ENCODE results near the gene MRPL24.
"Not testable (repeated sequence)": the region's sequence is repeated elsewhere in the genome, so short reads cannot be mapped to it uniquely, and the experiment has no call there.

Gene MRPL24

DNA sequence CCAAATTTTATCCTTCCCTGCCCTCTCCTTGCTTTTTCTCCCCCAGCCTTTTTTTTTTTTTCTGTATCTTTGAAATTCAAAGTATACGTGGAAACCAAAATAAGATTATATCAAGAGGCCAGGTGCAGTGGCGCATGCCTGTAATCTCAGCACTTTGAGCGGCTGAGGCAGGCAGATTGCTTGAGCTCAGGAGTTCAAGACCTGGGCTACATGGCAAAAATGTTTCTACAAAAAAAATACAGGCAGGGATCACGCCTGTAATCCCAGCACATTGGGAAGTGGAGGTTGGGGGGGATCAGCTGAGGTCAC lies 19.9 kb upstream of the MRPL24 start:
- no peak for DNase-seq (ENCODE audit: low read depth)
- no peak overlapping the region for H3K4me3 ChIP-seq (ENCODE audit: low read depth, low read length)
- TF ChIP-seq, protein P1, sequence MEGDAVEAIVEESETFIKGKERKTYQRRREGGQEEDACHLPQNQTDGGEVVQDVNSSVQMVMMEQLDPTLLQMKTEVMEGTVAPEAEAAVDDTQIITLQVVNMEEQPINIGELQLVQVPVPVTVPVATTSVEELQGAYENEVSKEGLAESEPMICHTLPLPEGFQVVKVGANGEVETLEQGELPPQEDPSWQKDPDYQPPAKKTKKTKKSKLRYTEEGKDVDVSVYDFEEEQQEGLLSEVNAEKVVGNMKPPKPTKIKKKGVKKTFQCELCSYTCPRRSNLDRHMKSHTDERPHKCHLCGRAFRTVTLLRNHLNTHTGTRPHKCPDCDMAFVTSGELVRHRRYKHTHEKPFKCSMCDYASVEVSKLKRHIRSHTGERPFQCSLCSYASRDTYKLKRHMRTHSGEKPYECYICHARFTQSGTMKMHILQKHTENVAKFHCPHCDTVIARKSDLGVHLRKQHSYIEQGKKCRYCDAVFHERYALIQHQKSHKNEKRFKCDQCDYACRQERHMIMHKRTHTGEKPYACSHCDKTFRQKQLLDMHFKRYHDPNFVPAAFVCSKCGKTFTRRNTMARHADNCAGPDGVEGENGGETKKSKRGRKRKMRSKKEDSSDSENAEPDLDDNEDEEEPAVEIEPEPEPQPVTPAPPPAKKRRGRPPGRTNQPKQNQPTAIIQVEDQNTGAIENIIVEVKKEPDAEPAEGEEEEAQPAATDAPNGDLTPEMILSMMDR (IDR thresholded peaks at IDR 0.05; ENCODE audit: low read depth, low read length, missing control alignments), result no peak

DNA sequence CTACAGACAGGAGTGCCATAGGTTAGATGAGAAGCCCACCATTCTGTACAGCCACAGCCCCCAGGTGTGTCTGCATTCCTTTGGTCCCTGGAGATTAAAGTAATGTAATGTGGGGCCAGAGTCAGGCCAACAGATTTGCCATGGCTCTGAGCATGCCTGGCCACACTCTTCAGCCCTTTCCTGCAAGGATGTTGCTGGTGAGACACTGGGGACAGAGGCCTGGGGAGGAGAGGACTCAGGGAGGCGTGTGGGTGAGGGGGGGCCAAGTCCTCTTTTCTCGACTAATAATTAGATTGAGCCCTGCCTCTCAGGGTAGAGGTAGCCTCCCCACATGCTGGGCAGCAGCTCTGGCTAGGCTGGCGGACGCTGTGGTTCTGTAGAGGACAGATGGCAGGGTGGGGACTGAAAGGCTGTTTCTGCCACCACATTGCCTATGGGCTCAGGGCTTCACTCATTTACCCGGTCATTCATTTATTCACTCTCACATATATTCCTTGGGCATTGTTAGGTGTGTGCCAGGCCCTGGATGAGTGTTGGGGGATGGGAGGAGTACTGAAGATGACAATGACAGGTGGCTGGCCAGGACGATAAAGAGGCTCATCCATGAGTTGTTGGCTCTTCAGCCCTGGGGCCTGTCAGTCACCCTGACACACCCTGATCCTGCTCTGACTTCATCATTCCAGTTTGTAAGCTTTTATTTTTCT lies 19.4 kb upstream of the MRPL24 start:
- TF ChIP-seq, protein P1 (IDR thresholded peaks at IDR 0.05; ENCODE audit: low read depth, low read length, missing control alignments), result no peak
- H3K4me3 ChIP-seq (ENCODE audit: low read depth, low read length), result no peak overlapping the region
- DNase-seq (ENCODE audit: low read depth), result no peak

DNA sequence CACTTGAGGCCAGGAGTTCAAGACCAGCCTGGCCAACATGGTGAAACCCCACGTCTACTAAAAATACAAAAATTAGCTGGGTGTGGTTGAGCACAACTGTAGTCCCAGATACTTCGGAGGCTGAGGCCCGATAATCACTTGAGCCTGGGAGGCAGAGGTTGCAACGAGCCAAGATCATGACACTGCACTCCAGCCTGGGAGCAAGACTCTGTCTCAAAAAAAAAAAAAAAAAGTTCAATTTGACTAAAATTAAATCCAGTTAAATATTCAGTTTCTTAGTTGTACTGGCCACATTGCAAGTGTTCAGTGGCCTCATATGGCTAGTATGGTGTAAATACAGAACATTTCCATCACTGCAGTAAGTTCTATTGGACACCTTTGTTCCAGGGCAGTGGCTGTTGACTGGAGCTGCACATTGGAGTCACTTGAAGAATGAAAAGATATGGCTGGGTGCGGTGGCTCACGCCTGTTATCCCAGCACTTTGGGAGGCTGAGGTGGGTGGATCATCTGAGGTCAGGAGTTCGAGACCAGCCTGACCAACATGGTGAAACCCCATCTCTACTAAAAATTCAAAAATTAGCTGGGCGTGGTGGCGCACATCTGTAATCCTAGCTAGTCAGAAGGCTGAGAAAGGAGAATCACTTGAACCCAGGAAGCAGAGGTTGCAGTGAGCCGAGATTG lies 16.8 kb upstream of the MRPL24 start:
- DNase-seq (ENCODE audit: low read depth); H3K4me3 ChIP-seq (ENCODE audit: low read depth, low read length): not testable (repeated sequence)

DNA sequence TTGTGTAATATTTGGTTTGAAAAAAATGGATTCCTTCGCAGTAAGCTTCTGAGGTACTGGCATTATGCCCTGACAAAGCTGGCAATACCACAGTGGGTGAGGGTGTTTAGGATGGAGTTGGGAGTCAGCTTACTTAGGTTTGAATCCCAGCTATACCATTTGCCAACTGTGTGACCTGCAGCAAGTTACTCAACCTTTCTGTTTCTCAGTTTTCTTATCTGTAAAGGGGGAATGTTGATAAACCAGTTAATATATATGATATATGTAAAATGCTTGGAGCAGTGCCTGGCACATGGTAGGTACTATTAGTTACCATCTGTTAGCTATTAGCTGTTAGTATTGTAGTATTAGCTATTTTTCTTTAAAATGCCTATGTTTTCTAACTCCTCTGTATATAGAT lies 15.5 kb upstream of the MRPL24 start:
- no peak for DNase-seq (ENCODE audit: low read depth)
- no peak overlapping the region for H3K4me3 ChIP-seq (ENCODE audit: low read depth, low read length)
- TF ChIP-seq, protein P1 (IDR thresholded peaks at IDR 0.05; ENCODE audit: low read depth, low read length, missing control alignments), result no peak

DNA sequence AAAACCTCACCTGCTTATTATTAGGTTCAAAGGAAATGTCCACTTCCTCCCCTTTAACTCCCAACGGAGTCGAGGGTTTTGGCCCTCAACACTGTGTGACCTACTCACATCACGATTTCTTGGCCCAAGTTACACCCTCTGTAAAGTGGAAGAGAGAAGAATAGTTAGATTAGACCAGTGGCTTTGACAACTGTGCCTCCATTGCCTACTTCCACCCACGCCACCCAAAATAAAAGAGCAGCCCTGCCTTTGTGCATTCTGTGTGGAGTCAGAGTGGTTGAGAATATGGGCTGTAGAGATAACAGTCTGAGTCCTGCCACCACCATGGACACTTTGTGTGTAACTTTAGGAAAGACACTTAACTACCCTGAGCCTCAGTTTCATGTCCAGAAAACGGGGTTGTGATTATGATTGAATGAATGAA lies 14.7 kb upstream of the MRPL24 start:
- DNase-seq (ENCODE audit: low read depth), result no peak
- H3K4me3 ChIP-seq (ENCODE audit: low read depth, low read length), result no peak overlapping the region
- TF ChIP-seq, protein P1 (IDR thresholded peaks at IDR 0.05; ENCODE audit: low read depth, low read length, missing control alignments), result no peak

DNA sequence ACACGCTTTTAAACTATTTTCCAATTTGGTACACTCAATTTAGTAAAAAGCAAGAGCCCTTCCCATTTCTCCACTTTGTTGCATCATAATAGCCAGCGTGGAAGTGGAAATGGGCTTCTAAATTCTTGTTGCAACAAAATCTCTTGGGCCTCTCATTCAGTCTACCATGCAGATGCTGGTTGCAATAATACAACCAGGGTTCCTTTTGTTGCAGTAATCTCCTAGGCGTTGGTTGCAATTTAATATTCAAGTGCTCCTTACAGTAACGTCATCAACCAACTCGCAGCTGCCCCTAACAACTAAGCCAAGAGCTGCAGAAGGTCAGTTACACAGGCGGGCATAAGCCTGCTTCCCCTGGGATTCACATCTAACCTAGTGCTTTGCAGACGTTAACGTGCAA lies 13.3 kb upstream of the MRPL24 start:
- no peak overlapping the region for H3K4me3 ChIP-seq (ENCODE audit: low read depth, low read length)
- TF ChIP-seq, protein P1 (IDR thresholded peaks at IDR 0.05; ENCODE audit: low read depth, low read length, missing control alignments), result no peak
- DNase-seq (ENCODE audit: low read depth), result no peak

DNA sequence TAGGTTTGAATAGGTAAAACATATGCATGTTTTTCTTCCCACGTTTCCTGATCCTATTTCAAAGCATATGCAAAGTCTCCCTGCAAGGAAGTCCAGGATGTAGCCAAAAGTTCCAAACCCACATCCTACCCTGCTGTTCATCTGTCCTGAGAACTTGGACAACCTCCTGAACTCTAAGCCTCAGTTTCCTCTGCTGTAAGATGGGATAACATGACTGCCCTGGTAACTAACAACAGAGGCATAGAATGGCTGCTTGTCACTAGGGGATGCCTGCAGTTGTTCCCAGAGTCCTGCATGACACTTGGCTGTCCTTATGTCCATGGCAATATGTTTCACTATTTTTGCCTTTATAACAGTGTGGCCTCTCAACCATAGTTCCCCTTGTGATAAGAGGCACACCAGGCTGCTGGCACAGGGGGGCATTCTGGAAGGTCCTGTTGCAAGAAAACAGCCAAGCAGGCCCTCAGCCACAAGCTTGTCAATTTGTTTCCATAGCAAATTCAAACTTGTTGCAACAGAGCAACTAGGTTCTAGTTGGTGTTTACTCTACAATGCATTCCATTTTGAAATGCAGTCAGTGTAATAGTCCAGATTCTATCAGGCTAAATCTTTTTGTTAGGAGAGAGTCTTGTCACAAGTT lies 12.1 kb upstream of the MRPL24 start:
- TF ChIP-seq, protein P1 (IDR thresholded peaks at IDR 0.05; ENCODE audit: low read depth, low read length, missing control alignments), result no peak
- DNase-seq (ENCODE audit: low read depth), result no peak
- peak overlapping the region; percentile 98 for H3K4me3 ChIP-seq (ENCODE audit: low read depth, low read length)

All from GM12864 (cell line).